Measurements from ENCODE around the gene DAB2IP. TPM values are rescaled to one million over a fixed set of nuclear protein-coding genes. Genes with fewer than 3 reads are reported as not detected.
A peak's percentile ranks its signal among the peaks of the same experiment; 100 is the strongest.

The DAB2IP gene
- total RNA-seq, 2 donors from 2014 or later, result 38.0 to 47.0 TPM

DNA sequence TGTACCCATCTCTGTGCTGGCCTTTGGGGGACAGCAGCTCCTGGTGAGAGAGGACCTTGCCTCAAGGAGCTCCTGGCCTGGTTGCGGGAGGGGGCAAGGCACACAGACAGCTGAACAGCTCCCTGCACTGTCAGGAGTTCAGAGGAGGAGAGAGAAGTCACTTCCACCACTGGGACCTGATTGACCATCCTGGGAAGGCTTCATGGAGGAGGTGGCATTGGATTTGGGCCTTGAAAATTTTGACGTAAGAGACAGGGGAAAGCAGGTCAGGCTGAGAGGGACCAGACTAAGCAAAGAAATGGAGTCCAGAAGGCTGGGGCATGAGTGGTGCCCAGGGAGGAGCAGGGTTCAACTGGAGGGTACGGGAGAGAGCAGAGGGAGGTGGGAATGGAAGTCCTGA lies 20.3 kb upstream of the DAB2IP start:
- H3K27me3 ChIP-seq, result no peaks in the 10 kb centered on the region
- H3K27ac ChIP-seq, result no peak overlapping the region
- no peaks in the 10 kb centered on the region for H3K36me3 ChIP-seq
- no peak for DNase-seq (ENCODE audit: low spot score)
- H3K4me1 ChIP-seq, result peaks cover 0 to 37% of the 10 kb centered on the region in 2 donors
- H3K4me3 ChIP-seq, result no peak overlapping the region
- H3K9me3 ChIP-seq, result no peaks in the 10 kb centered on the region
- TF ChIP-seq, protein P1, sequence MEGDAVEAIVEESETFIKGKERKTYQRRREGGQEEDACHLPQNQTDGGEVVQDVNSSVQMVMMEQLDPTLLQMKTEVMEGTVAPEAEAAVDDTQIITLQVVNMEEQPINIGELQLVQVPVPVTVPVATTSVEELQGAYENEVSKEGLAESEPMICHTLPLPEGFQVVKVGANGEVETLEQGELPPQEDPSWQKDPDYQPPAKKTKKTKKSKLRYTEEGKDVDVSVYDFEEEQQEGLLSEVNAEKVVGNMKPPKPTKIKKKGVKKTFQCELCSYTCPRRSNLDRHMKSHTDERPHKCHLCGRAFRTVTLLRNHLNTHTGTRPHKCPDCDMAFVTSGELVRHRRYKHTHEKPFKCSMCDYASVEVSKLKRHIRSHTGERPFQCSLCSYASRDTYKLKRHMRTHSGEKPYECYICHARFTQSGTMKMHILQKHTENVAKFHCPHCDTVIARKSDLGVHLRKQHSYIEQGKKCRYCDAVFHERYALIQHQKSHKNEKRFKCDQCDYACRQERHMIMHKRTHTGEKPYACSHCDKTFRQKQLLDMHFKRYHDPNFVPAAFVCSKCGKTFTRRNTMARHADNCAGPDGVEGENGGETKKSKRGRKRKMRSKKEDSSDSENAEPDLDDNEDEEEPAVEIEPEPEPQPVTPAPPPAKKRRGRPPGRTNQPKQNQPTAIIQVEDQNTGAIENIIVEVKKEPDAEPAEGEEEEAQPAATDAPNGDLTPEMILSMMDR (IDR thresholded peaks at IDR 0.05), result no peak

DNA sequence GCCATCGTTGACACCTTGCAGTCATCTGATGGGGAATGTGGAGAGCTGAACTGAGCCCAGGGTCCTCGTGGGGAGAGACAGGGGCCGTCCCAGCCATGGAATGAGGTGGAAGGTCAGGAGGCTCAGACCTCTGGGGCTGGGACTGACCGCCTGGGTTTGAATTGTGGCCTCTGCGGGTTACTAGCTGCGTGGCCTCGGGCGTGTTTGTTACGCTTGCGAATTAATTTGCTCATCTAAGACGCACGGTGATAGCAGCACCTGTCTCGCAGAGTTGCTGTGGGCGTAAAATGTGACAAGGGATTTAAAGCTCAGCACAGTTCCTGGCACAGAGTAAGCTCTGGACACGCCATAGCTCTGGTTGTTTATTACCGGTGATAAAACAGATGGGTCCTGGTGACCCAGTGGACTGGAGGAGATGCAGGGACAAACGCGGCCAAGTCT lies 19.4 kb upstream of the DAB2IP start:
- TF ChIP-seq, protein P1 (IDR thresholded peaks at IDR 0.05), result no peak
- no peaks in the 10 kb centered on the region for H3K9me3 ChIP-seq
- H3K27me3 ChIP-seq, result no peaks in the 10 kb centered on the region
- H3K36me3 ChIP-seq, result no peaks in the 10 kb centered on the region
- no peak overlapping the region for H3K27ac ChIP-seq
- H3K4me3 ChIP-seq, result no peak overlapping the region
- no peak for DNase-seq (ENCODE audit: low spot score)
- peaks cover 0 to 45% of the 10 kb centered on the region in 2 donors for H3K4me1 ChIP-seq

DNA sequence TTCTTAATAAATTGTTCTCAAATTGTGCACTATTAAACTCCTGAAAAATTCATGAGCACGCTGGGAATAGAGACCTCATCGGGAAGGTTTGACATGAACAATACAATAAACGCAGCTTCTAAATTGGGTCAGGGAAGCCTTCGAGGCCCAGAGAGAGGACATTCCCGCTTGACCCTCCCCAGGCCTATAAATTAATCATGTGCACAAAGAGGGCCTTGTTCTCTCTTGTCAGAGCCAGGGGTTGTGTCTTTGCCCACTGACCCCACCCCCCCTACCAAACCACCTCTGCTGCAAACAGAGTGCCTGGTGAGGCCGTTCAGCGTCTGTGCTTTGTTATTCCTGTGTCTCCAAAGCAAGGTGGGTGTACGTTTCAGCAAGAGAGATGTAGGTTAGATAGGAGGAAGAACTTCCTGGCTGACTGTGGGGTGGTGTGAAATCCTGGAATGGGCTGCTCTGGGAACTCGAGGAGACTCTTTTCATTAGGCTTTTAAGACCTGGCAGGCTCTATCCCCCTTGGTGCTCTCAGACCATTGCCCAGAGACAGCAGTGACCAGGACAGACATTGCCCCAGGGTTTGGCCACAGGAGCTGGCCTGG lies 18.2 kb upstream of the DAB2IP start:
- Histone ChIP-seq H3K4me1 (peaks cover 0 to 58% of the 10 kb centered on the region in 2 donors), H3K27ac (no peak overlapping the region), H3K36me3 (no peaks in the 10 kb centered on the region), H3K27me3 (no peaks in the 10 kb centered on the region), H3K9me3 (no peaks in the 10 kb centered on the region), H3K4me3 (no peak overlapping the region)
- TF ChIP-seq, protein P1 (IDR thresholded peaks at IDR 0.05), result no peak
- no peak for DNase-seq (ENCODE audit: low spot score)

DNA sequence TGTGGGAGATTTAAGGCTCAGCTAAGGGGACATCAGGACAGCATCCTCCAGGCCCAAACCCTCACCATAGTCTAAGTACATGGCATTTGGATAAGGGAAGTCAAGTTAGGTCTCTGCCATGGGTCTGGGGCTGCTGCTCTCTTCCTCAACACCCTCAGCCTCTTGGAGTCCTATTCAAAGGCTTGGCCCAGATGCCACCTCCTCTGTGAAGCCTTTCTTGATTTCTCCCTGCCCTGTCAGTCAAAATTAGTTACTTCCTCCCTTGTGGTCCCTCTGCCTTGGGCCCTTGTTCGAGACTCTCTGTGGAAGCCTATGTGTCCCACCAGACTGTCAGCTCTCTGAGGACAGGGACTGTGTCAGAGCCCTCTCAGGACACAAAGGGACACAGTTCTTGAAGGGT lies 17.7 kb upstream of the DAB2IP start:
- Histone ChIP-seq H3K9me3 (no peaks in the 10 kb centered on the region), H3K27me3 (no peaks in the 10 kb centered on the region), H3K4me1 (peaks cover 0 to 63% of the 10 kb centered on the region in 2 donors), H3K27ac (no peak overlapping the region), H3K36me3 (no peaks in the 10 kb centered on the region), H3K4me3 (no peak overlapping the region)
- TF ChIP-seq, protein P1 (IDR thresholded peaks at IDR 0.05), result no peak
- no peak for DNase-seq (ENCODE audit: low spot score)

DNA sequence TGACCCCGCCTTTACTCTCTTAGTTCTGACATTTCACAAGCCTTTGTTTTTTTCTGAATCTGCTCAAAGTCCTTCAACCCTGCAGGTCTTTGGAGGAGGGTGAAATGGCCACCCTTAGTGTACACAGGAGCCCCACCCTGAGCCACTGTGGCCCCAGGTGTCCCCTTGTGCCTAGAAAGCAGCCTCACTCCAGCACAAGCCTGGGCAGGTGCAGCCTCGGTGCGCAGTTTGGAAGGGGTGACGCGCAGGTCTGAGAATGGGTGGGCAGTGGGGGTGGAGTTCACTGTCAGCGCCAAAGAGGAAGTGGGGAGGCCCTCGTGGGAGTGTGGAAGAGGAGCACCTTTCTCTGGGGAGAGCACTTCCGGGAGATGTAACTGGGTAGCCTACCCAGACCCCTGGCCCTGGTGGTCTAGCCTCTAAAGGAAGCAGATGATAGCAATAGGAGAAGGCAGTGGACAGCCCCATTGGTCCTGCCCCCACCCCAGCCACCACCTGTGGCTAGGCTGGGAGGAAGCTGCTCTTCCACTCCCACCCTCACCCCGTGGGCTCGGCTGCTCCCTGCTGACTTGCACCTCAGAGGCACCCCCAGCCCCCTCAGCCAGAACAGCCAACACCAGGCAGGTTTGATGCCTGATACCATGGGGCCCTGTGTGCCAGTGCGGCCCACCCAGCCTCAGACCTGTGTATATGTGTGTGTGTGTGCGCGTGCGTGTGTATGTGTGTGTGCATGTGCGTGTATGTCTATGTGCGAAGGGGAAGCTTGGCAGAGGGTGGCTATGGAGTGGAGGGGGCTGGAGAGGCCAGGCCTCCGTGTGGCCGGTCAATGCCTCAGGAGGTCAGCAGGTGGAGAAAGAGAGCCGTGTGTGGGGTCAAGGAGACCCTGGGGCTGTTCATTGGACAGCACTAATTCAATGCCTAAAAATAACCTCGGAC lies 16.8 kb upstream of the DAB2IP start:
- TF ChIP-seq, protein P1 (IDR thresholded peaks at IDR 0.05), result peak; percentile 52 to 69
- H3K27ac ChIP-seq, result peak overlapping the region in 1 of 2 donors; percentile 39

More for the DNA sequence above, 16.8 kb upstream of the DAB2IP start:
- Histone ChIP-seq H3K36me3 (no peaks in the 10 kb centered on the region), H3K4me3 (no peak overlapping the region), H3K4me1 (peaks cover 0 to 66% of the 10 kb centered on the region in 2 donors), H3K27me3 (no peaks in the 10 kb centered on the region), H3K9me3 (no peaks in the 10 kb centered on the region)
- DNase-seq (ENCODE audit: low spot score), result no peak

Data from right atrium auricular region (tissue), 2 donors.